ENCODE data around the gene NANOS3.

DNA sequence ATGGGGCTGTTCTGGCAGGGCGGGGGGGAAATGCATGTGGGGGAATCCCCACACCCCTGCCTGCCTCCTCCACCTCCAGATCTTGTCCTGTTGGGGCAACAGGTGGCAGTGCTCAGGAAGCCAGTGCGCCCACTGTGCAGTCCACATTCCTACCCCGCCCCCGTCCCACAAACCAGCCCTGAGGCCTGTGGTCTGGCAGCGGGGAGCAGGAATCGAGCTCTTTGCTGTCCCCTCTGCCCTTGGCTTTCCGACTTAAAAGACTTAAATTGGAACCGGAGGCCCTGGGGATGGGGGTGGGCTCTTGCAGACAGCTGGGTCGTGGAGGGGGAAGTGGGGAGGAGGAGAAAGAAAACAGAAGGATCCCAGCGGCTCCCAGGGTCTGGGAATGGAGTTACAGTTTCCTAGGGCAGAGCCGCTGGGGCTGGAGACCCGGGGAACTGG, 4.3 kb downstream of the NANOS3 start:
- TF ChIP-seq, protein P1, sequence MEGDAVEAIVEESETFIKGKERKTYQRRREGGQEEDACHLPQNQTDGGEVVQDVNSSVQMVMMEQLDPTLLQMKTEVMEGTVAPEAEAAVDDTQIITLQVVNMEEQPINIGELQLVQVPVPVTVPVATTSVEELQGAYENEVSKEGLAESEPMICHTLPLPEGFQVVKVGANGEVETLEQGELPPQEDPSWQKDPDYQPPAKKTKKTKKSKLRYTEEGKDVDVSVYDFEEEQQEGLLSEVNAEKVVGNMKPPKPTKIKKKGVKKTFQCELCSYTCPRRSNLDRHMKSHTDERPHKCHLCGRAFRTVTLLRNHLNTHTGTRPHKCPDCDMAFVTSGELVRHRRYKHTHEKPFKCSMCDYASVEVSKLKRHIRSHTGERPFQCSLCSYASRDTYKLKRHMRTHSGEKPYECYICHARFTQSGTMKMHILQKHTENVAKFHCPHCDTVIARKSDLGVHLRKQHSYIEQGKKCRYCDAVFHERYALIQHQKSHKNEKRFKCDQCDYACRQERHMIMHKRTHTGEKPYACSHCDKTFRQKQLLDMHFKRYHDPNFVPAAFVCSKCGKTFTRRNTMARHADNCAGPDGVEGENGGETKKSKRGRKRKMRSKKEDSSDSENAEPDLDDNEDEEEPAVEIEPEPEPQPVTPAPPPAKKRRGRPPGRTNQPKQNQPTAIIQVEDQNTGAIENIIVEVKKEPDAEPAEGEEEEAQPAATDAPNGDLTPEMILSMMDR (IDR thresholded peaks at IDR 0.05) = no peak
- no peak for TF ChIP-seq POLR2AphosphoS5 (IDR thresholded peaks at IDR 0.05)

All from upper lobe of left lung (tissue), 4 donors.